Spleen (tissue), 7 donors: ENCODE results near the gene VWF.

Experiments used
- CTCF ChIP-seq, 11 experiments: fragments of 200-600 bp in 7 of 11; fragments of 450-650 bp in 4 of 11; sonication (generic) in 4 of 11; IDR thresholded peaks in 8 of 11; conservative IDR thresholded peaks in 3 of 11; 1 replicate in 7 of 11; 2 replicates in 4 of 11; pipeline versions ENCODE4 v1.4.0 to v1.8.0; 2016 to 2021; ENCODE audit warnings: antibody characterized with exemption in 11 of 11, inconsistent platforms in 4 of 11, mild to moderate bottlenecking in 1 of 11
- POLR2A ChIP-seq, 3 donors: fragments of 450-650 bp; IDR thresholded peaks; one replicate each; pipeline ENCODE4 v1.5.1; 2017; ENCODE audit warnings: antibody characterized with exemption in 3 of 3, mild to moderate bottlenecking in 1 of 3
- donor health status: DM: no; HTN: no; CAD: no; lungs with moderate emphysema.
- donor health status: DM: no; HTN: no; CAD: no.
- donor health status: DM: no; HTN: no; CAD: no.

- TF ChIP-seq CTCF (IDR thresholded peaks at IDR 0.05 in 8 of 11, conservative IDR thresholded peaks at IDR 0.05 in 3 of 11) (no peak), POLR2A (IDR thresholded peaks at IDR 0.05) (no peak)
These were observed 221.7 kb downstream of the VWF start for GRCh38 chr12:5902736-5903135.
